GM13976 (cell line): ENCODE data around the gene SLC6A1.
"Not testable (repeated sequence)": the region's sequence is repeated elsewhere in the genome, so short reads cannot be mapped to it uniquely, and the experiment has no call there.

Source experiments
- DNase-seq: peaks from one replicate; pipeline ENCODE4 v3.0.0; 2012; ENCODE audit warnings: low spot score
- in situ Hi-C: fragments of 300-500 bp; cut with MboI; formaldehyde crosslinking; loops from one replicate; pipeline ENCODE4 v1.12.0; 2022; ENCODE audit warnings: low sequenced_read_pairs, mixed read lengths, inconsistent platforms; ENCODE audit not compliant: unreplicated experiment
- TF ChIP-seq, protein P1 (sequence below): IDR thresholded peaks from 2 replicates; pipeline ENCODE4 v1.5.1; 2012; ENCODE audit warnings: borderline replicate concordance, mild to moderate bottlenecking; ENCODE audit not compliant: insufficient read depth; ENCODE audit errors: extremely low read depth, missing control alignments, control extremely low read depth

The SLC6A1 gene

GRCh38 chr3:11059799-11060115, 67.2 kb downstream of the SLC6A1 start:
- in situ Hi-C loops = loop anchor here (25.0 kb wide), 1 partner anchor 278 kb away; no protein-coding TSS in a partner anchor
- TF ChIP-seq, protein P1, sequence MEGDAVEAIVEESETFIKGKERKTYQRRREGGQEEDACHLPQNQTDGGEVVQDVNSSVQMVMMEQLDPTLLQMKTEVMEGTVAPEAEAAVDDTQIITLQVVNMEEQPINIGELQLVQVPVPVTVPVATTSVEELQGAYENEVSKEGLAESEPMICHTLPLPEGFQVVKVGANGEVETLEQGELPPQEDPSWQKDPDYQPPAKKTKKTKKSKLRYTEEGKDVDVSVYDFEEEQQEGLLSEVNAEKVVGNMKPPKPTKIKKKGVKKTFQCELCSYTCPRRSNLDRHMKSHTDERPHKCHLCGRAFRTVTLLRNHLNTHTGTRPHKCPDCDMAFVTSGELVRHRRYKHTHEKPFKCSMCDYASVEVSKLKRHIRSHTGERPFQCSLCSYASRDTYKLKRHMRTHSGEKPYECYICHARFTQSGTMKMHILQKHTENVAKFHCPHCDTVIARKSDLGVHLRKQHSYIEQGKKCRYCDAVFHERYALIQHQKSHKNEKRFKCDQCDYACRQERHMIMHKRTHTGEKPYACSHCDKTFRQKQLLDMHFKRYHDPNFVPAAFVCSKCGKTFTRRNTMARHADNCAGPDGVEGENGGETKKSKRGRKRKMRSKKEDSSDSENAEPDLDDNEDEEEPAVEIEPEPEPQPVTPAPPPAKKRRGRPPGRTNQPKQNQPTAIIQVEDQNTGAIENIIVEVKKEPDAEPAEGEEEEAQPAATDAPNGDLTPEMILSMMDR = no peak
- DNase-seq = no peak

DNA sequence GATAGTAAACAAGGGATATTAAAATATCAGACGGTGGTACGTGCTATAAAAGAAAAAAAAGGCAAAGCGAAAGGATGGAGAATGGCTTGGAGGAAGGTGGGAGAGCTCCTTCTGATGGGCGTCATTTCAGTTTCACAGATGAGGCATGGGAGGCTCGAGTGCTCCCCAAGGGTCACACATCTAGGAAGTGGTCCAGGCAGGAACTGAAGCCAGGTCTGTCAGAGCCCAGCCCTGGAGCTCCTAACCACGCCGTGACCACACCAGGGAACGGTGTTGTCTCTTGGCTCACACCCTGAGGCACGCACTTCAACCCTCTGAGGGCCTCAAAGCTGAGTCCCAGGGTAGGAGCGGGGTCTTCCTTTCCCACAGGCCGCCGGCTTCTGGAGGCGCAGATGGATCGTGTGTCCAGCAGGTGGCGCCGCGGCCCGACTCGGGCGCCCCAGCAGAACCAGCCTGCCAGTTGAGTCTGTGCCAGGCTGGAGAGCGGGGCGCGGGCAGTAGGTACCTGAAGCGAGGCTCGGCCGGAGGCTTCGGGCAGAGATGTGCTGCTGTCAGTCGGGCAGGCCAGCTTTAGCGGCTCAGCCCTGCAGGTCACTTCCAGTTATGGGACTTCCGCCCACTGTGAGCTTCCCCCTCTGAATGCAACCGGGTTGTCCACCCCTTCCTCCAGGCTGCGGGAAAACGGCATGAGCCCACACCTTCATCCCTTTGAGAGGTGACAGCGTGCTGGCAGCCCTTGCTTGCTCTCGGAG, 68.1 kb downstream of the SLC6A1 start:
- TF ChIP-seq, protein P1 = peak; percentile 74
- peak; percentile 79 for DNase-seq
- in situ Hi-C loops = loop anchor here (25.0 kb wide), 1 partner anchor 277 kb away; no protein-coding TSS in a partner anchor

DNA sequence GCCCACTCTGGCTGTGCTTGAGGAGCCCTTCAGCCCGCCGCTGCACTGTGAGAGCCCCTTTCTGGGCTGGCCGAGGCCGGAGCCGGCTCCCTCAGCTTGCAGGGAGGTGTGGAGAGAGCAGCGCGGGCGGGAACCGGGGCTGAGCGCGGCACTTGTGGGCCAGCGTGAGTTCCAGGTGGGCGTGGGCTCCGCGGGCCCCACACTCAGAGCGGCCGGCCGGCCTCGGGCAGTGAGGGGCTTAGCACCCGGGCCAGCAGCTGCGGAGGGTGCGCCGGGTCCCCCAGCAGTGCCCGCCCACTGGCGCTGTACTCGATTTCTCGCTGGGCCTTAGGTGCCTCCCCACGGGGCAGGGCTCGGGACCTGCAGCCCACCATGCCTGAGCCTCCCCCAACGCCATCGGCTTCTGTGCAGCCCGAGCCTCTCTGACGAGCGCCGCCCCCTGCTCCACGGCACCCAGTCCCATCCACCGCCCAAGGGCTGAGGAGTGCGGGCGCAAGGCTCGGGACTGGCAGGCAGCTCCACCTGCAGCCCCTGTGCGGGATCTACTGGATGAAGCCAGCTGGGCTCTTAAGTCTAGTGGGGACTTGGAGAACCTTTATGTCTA, 68.8 kb downstream of the SLC6A1 start:
- not testable (repeated sequence) for DNase-seq
- in situ Hi-C loops = loop anchor here (25.0 kb wide), 1 partner anchor 276 kb away; no protein-coding TSS in a partner anchor

GRCh38 chr3:11062704-11063103, 70.2 kb downstream of the SLC6A1 start:
- no peak for DNase-seq
- in situ Hi-C loops = loop anchor here (25.0 kb wide), 1 partner anchor 275 kb away; no protein-coding TSS in a partner anchor
- TF ChIP-seq, protein P1 = no peak

GRCh38 chr3:11071096-11071755, 78.7 kb downstream of the SLC6A1 start:
- TF ChIP-seq, protein P1 = no peak
- in situ Hi-C loops = loop anchor here (25.0 kb wide), 1 partner anchor 266 kb away; no protein-coding TSS in a partner anchor
- no peak for DNase-seq

- DNase-seq = no peak
- in situ Hi-C loops = loop anchor here (25.0 kb wide), 1 partner anchor 265 kb away; no protein-coding TSS in a partner anchor
These were observed 80.1 kb downstream of the SLC6A1 start for GRCh38 chr3:11072631-11073030.

More at GRCh38 chr3:11072631-11073030, 80.1 kb downstream of the SLC6A1 start:
- TF ChIP-seq, protein P1 = no peak
